PC-9 (cell line): ENCODE data around the gene CGB7. TPM values are rescaled to one million over a fixed set of nuclear protein-coding genes. Genes with fewer than 3 reads are reported as not detected.

Source experiments
- Bru-seq: library from RNA; stranded (reverse); fragments of 400-500 nt; gene quantifications from one replicate; lab custom pipeline; 2021; lab: Mats Ljungman, UMichigan
- BruChase-seq, 2 experiments: library from RNA; stranded (reverse); fragments of 400-500 nt; gene quantifications; one replicate each; lab custom pipeline; 2021; lab: Mats Ljungman, UMichigan
- BruUV-seq: library from RNA; stranded (reverse); fragments of 400-500 nt; replicated peaks from 2 replicates; lab custom pipeline; 2021; lab: Mats Ljungman, UMichigan
- CTCF ChIA-PET: fragments of 300-600 bp; sonication (Branson Sonifier 250); formaldehyde crosslinking; loops from one replicate; lab custom pipeline; 2022; ENCODE audit warnings: antibody characterized with exemption; lab: Charles Lee
- POLR2A ChIA-PET: fragments of 300-600 bp; sonication (Branson Sonifier 250); formaldehyde crosslinking; loops from one replicate; lab custom pipeline; 2022; ENCODE audit warnings: antibody characterized with exemption; ENCODE audit not compliant: unreplicated experiment; lab: Charles Lee
- DNase-seq, 2 experiments: peaks; one replicate each; pipeline versions ENCODE4 v3.0.0 to v3.0.0-alpha.2; 2015 to 2022; ENCODE audit warnings: mixed read lengths in 1 of 2
- H2AFZ ChIP-seq: fragments of 200-600 bp; sonication (generic); 2 replicates; pipeline ENCODE4 v1.8.1; 2017; ENCODE audit warnings: antibody characterized with exemption
- H3F3A ChIP-seq: fragments of 200-600 bp; sonication (generic); 2 replicates; pipeline ENCODE4 v1.8.1; 2017; ENCODE audit warnings: antibody characterized with exemption, mild to moderate bottlenecking, low read depth; ENCODE audit not compliant: insufficient read depth
- H3K27ac ChIP-seq: fragments of 200-600 bp; sonication (generic); 2 replicates; pipeline ENCODE4 v1.6.1; 2016; ENCODE audit warnings: mixed run types
- H3K27me3 ChIP-seq: fragments of 200-600 bp; sonication (generic); 2 replicates; pipeline ENCODE4 v1.6.1; 2016; ENCODE audit warnings: low read depth, mixed run types; ENCODE audit not compliant: insufficient read depth
- H3K36me3 ChIP-seq: fragments of 200-600 bp; sonication (generic); 2 replicates; pipeline ENCODE4 v1.6.1; 2016; ENCODE audit warnings: low read depth, mixed run types
- H3K4me1 ChIP-seq: fragments of 200-600 bp; sonication (generic); replicated peaks from 2 replicates; pipeline ENCODE4 v1.6.1; 2016; ENCODE audit warnings: mixed run types; ENCODE audit not compliant: insufficient read depth
- H3K4me2 ChIP-seq: fragments of 200-600 bp; sonication (generic); 2 replicates; pipeline ENCODE4 v1.6.1; 2017; ENCODE audit warnings: mixed run types
- H3K4me3 ChIP-seq: fragments of 200-600 bp; sonication (generic); 2 replicates; pipeline ENCODE4 v1.6.1; 2016; ENCODE audit warnings: mixed run types
- H3K79me2 ChIP-seq: fragments of 200-600 bp; sonication (generic); 2 replicates; pipeline ENCODE4 v1.6.1; 2017; ENCODE audit warnings: low read depth, mixed run types
- H3K9me2 ChIP-seq: fragments of 200-600 bp; sonication (generic); 2 replicates; pipeline ENCODE4 v1.8.1; 2017; ENCODE audit warnings: mild to moderate bottlenecking; ENCODE audit not compliant: insufficient read depth
- H3K9me3 ChIP-seq: fragments of 200-600 bp; sonication (generic); 2 replicates; pipeline ENCODE4 v1.8.1; 2016; ENCODE audit warnings: low read depth; ENCODE audit not compliant: insufficient read depth
- H4K20me1 ChIP-seq: fragments of 200-600 bp; sonication (generic); 2 replicates; pipeline ENCODE4 v1.8.1; 2017; ENCODE audit not compliant: insufficient read depth
- EZH2 ChIP-seq: fragments of 200-600 bp; sonication (generic); IDR thresholded peaks from 2 replicates; pipeline ENCODE4 v1.8.0; 2017; ENCODE audit warnings: antibody characterized with exemption, low read depth
- intact Hi-C: fragments of 100-400 bp; cut with micrococcal nuclease; formaldehyde crosslinking; loops from one replicate; pipeline ENCODE4 v1.10.0; 2022; ENCODE audit not compliant: unreplicated experiment
- long read RNA-seq: library from polyadenylated mRNA; stranded (forward); transcript quantifications from one replicate; pipeline ENCODE4 v2.0.0, GENCODE V29; 2022
- total RNA-seq: library from RNA; stranded (reverse); gene quantifications from 2 replicates; pipeline ENCODE4 v1.2.3, GENCODE V29; 2021
- TF ChIP-seq, protein P1 (sequence below): fragments of 200-600 bp; sonication (generic); conservative IDR thresholded peaks from 2 replicates; pipeline ENCODE4 v1.6.1; 2017; ENCODE audit warnings: mixed run types, antibody characterized with exemption, mild to moderate bottlenecking, moderate library complexity

The CGB7 gene
- 4.8 and 6.8 TPM in 2 replicates for total RNA-seq
- percentile 27 among the genes with signal in this experiment for Bru-seq, nascent RNA
- percentile 44 among the genes with signal in this experiment for BruChase-seq, experiment 1, labeled RNA remaining after a 2-hour chase
- percentile 49 among the genes with signal in this experiment for BruChase-seq, experiment 2, labeled RNA remaining after a 6-hour chase
- long read RNA-seq = 0 reads

DNA sequence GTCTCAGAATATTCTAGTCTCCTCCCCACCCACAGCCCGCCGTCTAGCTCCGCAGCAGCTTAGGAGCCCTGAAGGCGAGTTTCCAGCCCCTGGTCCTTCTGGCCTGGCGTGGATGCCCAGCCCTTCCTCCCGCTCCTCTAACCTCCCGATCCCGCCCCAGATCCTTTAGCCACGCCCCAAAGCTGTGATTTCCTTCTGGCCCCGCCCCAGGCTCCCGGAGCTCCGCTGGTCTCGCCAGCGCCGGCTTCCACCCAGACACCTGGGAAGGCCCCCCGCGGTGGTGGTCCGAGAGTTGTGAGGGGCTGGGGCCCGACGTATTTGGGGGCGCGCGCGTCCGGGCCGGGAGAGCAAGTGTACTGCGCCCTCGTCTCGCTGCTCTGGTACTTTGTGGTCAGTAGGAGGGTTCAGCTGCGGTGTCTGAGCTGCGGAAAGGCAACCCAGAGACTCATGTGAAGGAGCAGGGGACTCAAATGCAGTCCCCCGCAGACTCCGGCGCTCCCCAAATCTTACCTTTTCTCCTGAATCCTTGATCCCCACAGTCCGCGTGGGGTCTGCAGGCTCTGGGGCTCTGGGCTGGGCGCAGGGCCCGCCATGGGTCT, at the start of gene CGB7:
Gene CGB7 (minus strand): TSS at position 114 of the 599 bp plus-strand sequence. CDS start 2,374 bp downstream, outside the sequence.
- peak within 1 kb of the TSS; percentile 63 for H3K4me3 ChIP-seq
- DNase-seq = peak in 1 of 2 experiments; percentile 81
- H3K9me2 ChIP-seq = no peaks in the 10 kb centered on the region
- ChIA-PET POLR2A (interaction anchor here (0.6 to 0.7 kb wide), 3 partner anchors 64 to 948 kb away, joined by 3 to 4 read pairs (median 3); partner anchors contain the start of gene GYS1), CTCF (interaction anchor here (1.0 kb wide), 1 partner anchor 65 kb away, joined by 3 read pairs; the partner anchor contains the start of gene GYS1)
- peaks cover 18% of the 10 kb centered on the region for H3F3A ChIP-seq
- no peaks in the 10 kb centered on the region for H4K20me1 ChIP-seq
- no peaks in the 10 kb centered on the region for H3K36me3 ChIP-seq
- TF ChIP-seq EZH2 = no peak
- TF ChIP-seq, protein P1, sequence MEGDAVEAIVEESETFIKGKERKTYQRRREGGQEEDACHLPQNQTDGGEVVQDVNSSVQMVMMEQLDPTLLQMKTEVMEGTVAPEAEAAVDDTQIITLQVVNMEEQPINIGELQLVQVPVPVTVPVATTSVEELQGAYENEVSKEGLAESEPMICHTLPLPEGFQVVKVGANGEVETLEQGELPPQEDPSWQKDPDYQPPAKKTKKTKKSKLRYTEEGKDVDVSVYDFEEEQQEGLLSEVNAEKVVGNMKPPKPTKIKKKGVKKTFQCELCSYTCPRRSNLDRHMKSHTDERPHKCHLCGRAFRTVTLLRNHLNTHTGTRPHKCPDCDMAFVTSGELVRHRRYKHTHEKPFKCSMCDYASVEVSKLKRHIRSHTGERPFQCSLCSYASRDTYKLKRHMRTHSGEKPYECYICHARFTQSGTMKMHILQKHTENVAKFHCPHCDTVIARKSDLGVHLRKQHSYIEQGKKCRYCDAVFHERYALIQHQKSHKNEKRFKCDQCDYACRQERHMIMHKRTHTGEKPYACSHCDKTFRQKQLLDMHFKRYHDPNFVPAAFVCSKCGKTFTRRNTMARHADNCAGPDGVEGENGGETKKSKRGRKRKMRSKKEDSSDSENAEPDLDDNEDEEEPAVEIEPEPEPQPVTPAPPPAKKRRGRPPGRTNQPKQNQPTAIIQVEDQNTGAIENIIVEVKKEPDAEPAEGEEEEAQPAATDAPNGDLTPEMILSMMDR = no peak
- H3K27ac ChIP-seq = no peak within 1 kb of the TSS
- BruUV-seq = no TSS peak
- H3K79me2 ChIP-seq = no peaks in the 10 kb centered on the region
- peak within 1 kb of the TSS; percentile 94 for H3K4me2 ChIP-seq
- H3K27me3 ChIP-seq = no peaks in the 10 kb centered on the region
- peak within 1 kb of the TSS; percentile 94 for H2AFZ ChIP-seq
- intact Hi-C loops = loop anchor here (5.0 kb wide), 1 partner anchor 40 kb away; the partner anchor contains the start of gene LHB
- H3K9me3 ChIP-seq = no peaks in the 10 kb centered on the region
- 0 out of 2 replicates have a peak, but pooled peaks cover 10% of the 10 kb centered on the region for H3K4me1 ChIP-seq

- no peak overlapping the region for H3K4me3 ChIP-seq
- no peaks in the 10 kb centered on the region for H3K27me3 ChIP-seq
- H3K79me2 ChIP-seq = 0 out of 2 replicates have a peak, but pooled peaks cover 5% of the 10 kb centered on the region
- no peak overlapping the region for H2AFZ ChIP-seq
- H3K4me1 ChIP-seq = no peaks in the 10 kb centered on the region
- peaks cover 40% of the 10 kb centered on the region for H3K36me3 ChIP-seq
- H3K9me2 ChIP-seq = no peaks in the 10 kb centered on the region
- peaks cover 71% of the 10 kb centered on the region for H3F3A ChIP-seq
- intact Hi-C loops = no loop called here
- DNase-seq = peak in 1 of 2 experiments; percentile 50
- no peaks in the 10 kb centered on the region for H3K9me3 ChIP-seq
- no peak overlapping the region for H3K4me2 ChIP-seq
- H4K20me1 ChIP-seq = peaks cover 60% of the 10 kb centered on the region
- ChIA-PET POLR2A (no interaction called here), CTCF (interaction anchor here (0.5 to 0.6 kb wide), 3 partner anchors 19 to 611 kb away, joined by 3 to 8 read pairs (median 3); no protein-coding TSS in a partner anchor)
- H3K27ac ChIP-seq = no peak overlapping the region
- BruUV-seq = no TSS peak
- TF ChIP-seq, protein P1 = peak; percentile 92
- no peak for TF ChIP-seq EZH2
Observed at GRCh38 chr19:49106648-49107135, 49.1 kb upstream of the CGB7 start.

DNA sequence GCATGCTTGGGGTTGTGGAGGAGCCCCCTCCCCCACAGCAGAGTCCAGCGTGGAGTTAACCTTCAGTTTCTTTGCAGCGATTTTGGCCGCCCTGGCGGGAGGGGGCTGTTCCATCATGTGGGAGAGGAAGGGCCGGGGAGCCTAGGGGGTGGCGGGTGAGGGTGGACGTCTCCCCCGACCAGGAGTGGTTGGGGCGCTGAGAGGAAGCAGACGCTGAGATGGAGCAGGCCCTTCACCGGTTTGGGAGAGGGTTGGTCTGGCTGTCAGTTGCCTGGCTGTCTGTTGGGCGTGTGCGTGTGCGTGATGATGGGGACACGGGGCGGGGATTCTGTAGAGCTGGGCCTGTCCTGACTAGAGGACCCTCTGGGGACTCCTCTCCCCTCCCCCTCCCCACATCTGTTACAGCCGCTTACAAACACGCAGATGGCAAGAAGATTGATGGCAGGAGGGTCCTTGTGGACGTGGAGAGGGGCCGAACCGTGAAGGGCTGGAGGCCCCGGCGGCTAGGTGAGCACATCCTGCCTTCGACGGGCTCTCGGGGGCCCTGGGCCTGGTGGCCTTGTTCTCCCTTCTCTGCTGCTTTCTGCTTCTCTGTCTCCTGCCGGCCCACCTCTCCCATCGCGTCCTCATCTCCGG, 46.8 kb upstream of the CGB7 start:
- H3K79me2 ChIP-seq = 0 out of 2 replicates have a peak, but pooled peaks cover 15% of the 10 kb centered on the region
- DNase-seq = no peak
- TF ChIP-seq, protein P1 = no peak
- no peak for TF ChIP-seq EZH2
- no peak overlapping the region for H3K27ac ChIP-seq
- no peak overlapping the region for H2AFZ ChIP-seq
- ChIA-PET POLR2A (interaction anchor here (0.6 kb wide), 1 partner anchor 486 kb away, joined by 3 read pairs; the partner anchor contains the start of gene RPL18), CTCF (interaction anchor here (1.3 to 1.5 kb wide), 2 partner anchors 13 to 95 kb away, joined by 3 read pairs; no protein-coding TSS in a partner anchor)
- BruUV-seq = no TSS peak
- no peak overlapping the region for H3K4me3 ChIP-seq
- no peaks in the 10 kb centered on the region for H3K9me2 ChIP-seq
- H3K27me3 ChIP-seq = no peaks in the 10 kb centered on the region
- H4K20me1 ChIP-seq = peaks cover 77% of the 10 kb centered on the region
- H3K9me3 ChIP-seq = no peaks in the 10 kb centered on the region
- H3K4me2 ChIP-seq = no peak overlapping the region
- intact Hi-C loops = no loop called here
- H3K36me3 ChIP-seq = peaks cover 44% of the 10 kb centered on the region
- no peaks in the 10 kb centered on the region for H3K4me1 ChIP-seq
- peaks cover 55% of the 10 kb centered on the region for H3F3A ChIP-seq
